PC-9 (cell line): ENCODE data around the gene S100A5. TPM values are rescaled to one million over a fixed set of nuclear protein-coding genes. Genes with fewer than 3 reads are reported as not detected.

ENCODE experiments used
- BruUV-seq: library from RNA; stranded (reverse); fragments of 400-500 nt; replicated peaks from 2 replicates; lab custom pipeline; 2021; lab: Mats Ljungman, UMichigan
- CTCF ChIA-PET: fragments of 300-600 bp; sonication (Branson Sonifier 250); formaldehyde crosslinking; loops from one replicate; lab custom pipeline; 2022; ENCODE audit warnings: antibody characterized with exemption; lab: Charles Lee
- POLR2A ChIA-PET: fragments of 300-600 bp; sonication (Branson Sonifier 250); formaldehyde crosslinking; loops from one replicate; lab custom pipeline; 2022; ENCODE audit warnings: antibody characterized with exemption; ENCODE audit not compliant: unreplicated experiment; lab: Charles Lee
- DNase-seq, 2 experiments: peaks; one replicate each; pipeline versions ENCODE4 v3.0.0 to v3.0.0-alpha.2; 2015 to 2022; ENCODE audit warnings: mixed read lengths in 1 of 2
- H2AFZ ChIP-seq: fragments of 200-600 bp; sonication (generic); 2 replicates; pipeline ENCODE4 v1.8.1; 2017; ENCODE audit warnings: antibody characterized with exemption
- H3F3A ChIP-seq: fragments of 200-600 bp; sonication (generic); 2 replicates; pipeline ENCODE4 v1.8.1; 2017; ENCODE audit warnings: antibody characterized with exemption, mild to moderate bottlenecking, low read depth; ENCODE audit not compliant: insufficient read depth
- H3K27ac ChIP-seq: fragments of 200-600 bp; sonication (generic); 2 replicates; pipeline ENCODE4 v1.6.1; 2016; ENCODE audit warnings: mixed run types
- H3K27me3 ChIP-seq: fragments of 200-600 bp; sonication (generic); 2 replicates; pipeline ENCODE4 v1.6.1; 2016; ENCODE audit warnings: low read depth, mixed run types; ENCODE audit not compliant: insufficient read depth
- H3K36me3 ChIP-seq: fragments of 200-600 bp; sonication (generic); 2 replicates; pipeline ENCODE4 v1.6.1; 2016; ENCODE audit warnings: low read depth, mixed run types
- H3K4me1 ChIP-seq: fragments of 200-600 bp; sonication (generic); replicated peaks from 2 replicates; pipeline ENCODE4 v1.6.1; 2016; ENCODE audit warnings: mixed run types; ENCODE audit not compliant: insufficient read depth
- H3K4me2 ChIP-seq: fragments of 200-600 bp; sonication (generic); 2 replicates; pipeline ENCODE4 v1.6.1; 2017; ENCODE audit warnings: mixed run types
- H3K4me3 ChIP-seq: fragments of 200-600 bp; sonication (generic); 2 replicates; pipeline ENCODE4 v1.6.1; 2016; ENCODE audit warnings: mixed run types
- H3K79me2 ChIP-seq: fragments of 200-600 bp; sonication (generic); 2 replicates; pipeline ENCODE4 v1.6.1; 2017; ENCODE audit warnings: low read depth, mixed run types
- H3K9me2 ChIP-seq: fragments of 200-600 bp; sonication (generic); 2 replicates; pipeline ENCODE4 v1.8.1; 2017; ENCODE audit warnings: mild to moderate bottlenecking; ENCODE audit not compliant: insufficient read depth
- H3K9me3 ChIP-seq: fragments of 200-600 bp; sonication (generic); 2 replicates; pipeline ENCODE4 v1.8.1; 2016; ENCODE audit warnings: low read depth; ENCODE audit not compliant: insufficient read depth
- H4K20me1 ChIP-seq: fragments of 200-600 bp; sonication (generic); 2 replicates; pipeline ENCODE4 v1.8.1; 2017; ENCODE audit not compliant: insufficient read depth
- EZH2 ChIP-seq: fragments of 200-600 bp; sonication (generic); IDR thresholded peaks from 2 replicates; pipeline ENCODE4 v1.8.0; 2017; ENCODE audit warnings: antibody characterized with exemption, low read depth
- intact Hi-C: fragments of 100-400 bp; cut with micrococcal nuclease; formaldehyde crosslinking; loops from one replicate; pipeline ENCODE4 v1.10.0; 2022; ENCODE audit not compliant: unreplicated experiment
- total RNA-seq: library from RNA; stranded (reverse); gene quantifications from 2 replicates; pipeline ENCODE4 v1.2.3, GENCODE V29; 2021
- TF ChIP-seq, protein P1 (sequence below): fragments of 200-600 bp; sonication (generic); conservative IDR thresholded peaks from 2 replicates; pipeline ENCODE4 v1.6.1; 2017; ENCODE audit warnings: mixed run types, antibody characterized with exemption, mild to moderate bottlenecking, moderate library complexity

The S100A5 gene
- total RNA-seq, 1 experiment from 2014 or later = 11.1 TPM

DNA sequence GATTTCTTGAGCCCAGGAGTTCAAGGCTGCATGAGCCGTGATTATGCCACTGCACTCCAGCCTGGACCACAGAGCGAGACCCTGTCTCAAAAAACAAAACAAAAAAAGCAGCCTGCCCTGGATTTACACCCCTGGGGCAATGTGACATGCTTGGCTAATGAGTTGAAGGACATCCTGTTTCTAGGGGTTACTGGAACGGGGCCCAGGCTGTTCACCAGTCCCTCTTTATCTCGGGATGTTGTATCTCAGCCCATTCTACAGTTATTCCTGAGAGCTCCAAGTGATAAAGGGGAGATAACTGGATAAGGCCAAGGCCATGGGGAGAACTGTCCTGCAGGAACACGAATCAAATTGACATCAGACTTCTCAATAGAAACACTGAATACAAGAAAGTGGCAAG lies 46.6 kb upstream of the S100A5 start:
- H3K27me3 ChIP-seq = no peaks in the 10 kb centered on the region
- TF ChIP-seq EZH2 = no peak
- no peak overlapping the region for H3K4me2 ChIP-seq
- DNase-seq = no peak
- no peaks in the 10 kb centered on the region for H3K9me2 ChIP-seq
- H3K36me3 ChIP-seq = no peaks in the 10 kb centered on the region
- H3K9me3 ChIP-seq = no peaks in the 10 kb centered on the region
- H3K79me2 ChIP-seq = no peaks in the 10 kb centered on the region
- H4K20me1 ChIP-seq = no peaks in the 10 kb centered on the region
- BruUV-seq = no TSS peak
- intact Hi-C loops = no loop called here
- H2AFZ ChIP-seq = no peak overlapping the region
- peaks cover 17% of the 10 kb centered on the region for H3K4me1 ChIP-seq
- no peaks in the 10 kb centered on the region; the same call in 1 of the 2 replicates for H3F3A ChIP-seq
- H3K27ac ChIP-seq = no peak overlapping the region
- no peak overlapping the region for H3K4me3 ChIP-seq
- CTCF ChIA-PET = no interaction called here
- POLR2A ChIA-PET = interaction anchor here (0.7 kb wide), 1 partner anchor 146 kb away, joined by 3 read pairs; no protein-coding TSS in a partner anchor

DNA sequence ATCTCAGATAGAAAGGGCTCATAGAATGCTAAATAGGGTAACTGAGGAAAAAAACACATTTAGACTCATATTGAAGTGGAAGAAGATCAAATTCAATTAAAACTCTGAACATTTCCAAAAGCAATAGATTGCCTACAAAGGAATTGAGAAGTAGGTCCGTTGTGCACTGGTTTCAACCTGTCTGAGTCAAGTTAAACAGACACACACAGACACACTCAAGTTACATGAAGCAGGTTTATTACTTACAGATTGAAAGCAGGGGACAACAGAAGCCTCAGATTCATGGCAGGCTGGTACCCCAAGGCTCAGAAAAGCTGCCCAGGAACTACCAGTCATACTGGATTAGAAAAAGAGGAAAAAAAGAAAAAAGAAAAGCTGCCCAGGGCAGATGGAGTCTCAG lies 45.6 kb upstream of the S100A5 start:
- ChIA-PET CTCF (no interaction called here), POLR2A (interaction anchor here (0.7 kb wide), 2 partner anchors 41 to 155 kb away, joined by 14 to 34 read pairs; partner anchors contain the start of gene S100A4)
- Histone ChIP-seq H3K36me3 (no peaks in the 10 kb centered on the region), H2AFZ (no peak overlapping the region), H3K4me1 (peaks cover 17% of the 10 kb centered on the region), H3F3A (no peaks in the 10 kb centered on the region; the same call in 1 of the 2 replicates), H3K27ac (no peak overlapping the region), H3K4me3 (no peak overlapping the region), H3K9me3 (no peaks in the 10 kb centered on the region), H3K4me2 (no peak overlapping the region), H3K27me3 (no peaks in the 10 kb centered on the region), H3K79me2 (no peaks in the 10 kb centered on the region), H3K9me2 (no peaks in the 10 kb centered on the region), H4K20me1 (no peaks in the 10 kb centered on the region)
- intact Hi-C loops = no loop called here
- DNase-seq = no peak
- TF ChIP-seq EZH2 = no peak
- TF ChIP-seq, protein P1, sequence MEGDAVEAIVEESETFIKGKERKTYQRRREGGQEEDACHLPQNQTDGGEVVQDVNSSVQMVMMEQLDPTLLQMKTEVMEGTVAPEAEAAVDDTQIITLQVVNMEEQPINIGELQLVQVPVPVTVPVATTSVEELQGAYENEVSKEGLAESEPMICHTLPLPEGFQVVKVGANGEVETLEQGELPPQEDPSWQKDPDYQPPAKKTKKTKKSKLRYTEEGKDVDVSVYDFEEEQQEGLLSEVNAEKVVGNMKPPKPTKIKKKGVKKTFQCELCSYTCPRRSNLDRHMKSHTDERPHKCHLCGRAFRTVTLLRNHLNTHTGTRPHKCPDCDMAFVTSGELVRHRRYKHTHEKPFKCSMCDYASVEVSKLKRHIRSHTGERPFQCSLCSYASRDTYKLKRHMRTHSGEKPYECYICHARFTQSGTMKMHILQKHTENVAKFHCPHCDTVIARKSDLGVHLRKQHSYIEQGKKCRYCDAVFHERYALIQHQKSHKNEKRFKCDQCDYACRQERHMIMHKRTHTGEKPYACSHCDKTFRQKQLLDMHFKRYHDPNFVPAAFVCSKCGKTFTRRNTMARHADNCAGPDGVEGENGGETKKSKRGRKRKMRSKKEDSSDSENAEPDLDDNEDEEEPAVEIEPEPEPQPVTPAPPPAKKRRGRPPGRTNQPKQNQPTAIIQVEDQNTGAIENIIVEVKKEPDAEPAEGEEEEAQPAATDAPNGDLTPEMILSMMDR = no peak
- no TSS peak for BruUV-seq

DNA sequence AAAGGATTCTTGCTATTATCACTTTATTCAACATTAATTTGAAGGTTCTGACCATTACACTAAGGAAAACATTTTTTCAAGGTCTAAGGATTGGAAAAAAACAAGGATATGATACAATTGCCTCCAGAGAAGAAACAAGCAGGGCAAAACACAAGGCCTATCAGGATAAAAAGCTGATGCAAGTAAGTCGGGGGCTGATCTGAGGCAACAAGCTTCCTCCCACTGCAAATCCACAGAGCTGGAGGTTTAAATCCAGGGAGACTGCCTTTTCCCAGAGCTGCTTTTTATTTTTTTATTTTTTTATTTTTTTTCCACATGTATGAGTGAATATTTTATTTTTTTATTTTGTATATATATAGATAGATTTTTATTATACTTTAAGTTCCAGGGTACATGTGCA lies 44.3 kb upstream of the S100A5 start:
- no peaks in the 10 kb centered on the region for H3K79me2 ChIP-seq
- H2AFZ ChIP-seq = no peak overlapping the region
- H3K4me3 ChIP-seq = no peak overlapping the region
- H3F3A ChIP-seq = no peaks in the 10 kb centered on the region; the same call in 1 of the 2 replicates
- no peak for DNase-seq
- H3K9me2 ChIP-seq = no peaks in the 10 kb centered on the region
- no peaks in the 10 kb centered on the region for H3K9me3 ChIP-seq
- no peaks in the 10 kb centered on the region for H4K20me1 ChIP-seq
- no peak overlapping the region for H3K4me2 ChIP-seq
- ChIA-PET CTCF (interaction anchor here (0.5 to 0.9 kb wide), 2 partner anchors 42 to 66 kb away, joined by 3 to 4 read pairs; partner anchors contain the start of gene S100A13), POLR2A (interaction anchor here (0.7 kb wide), 1 partner anchor 521 kb away, joined by 5 read pairs; no protein-coding TSS in a partner anchor)
- no peaks in the 10 kb centered on the region for H3K27me3 ChIP-seq
- BruUV-seq = no TSS peak
- peaks cover 17% of the 10 kb centered on the region for H3K4me1 ChIP-seq
- H3K27ac ChIP-seq = no peak overlapping the region
- no peaks in the 10 kb centered on the region for H3K36me3 ChIP-seq
- TF ChIP-seq, protein P1 = no peak
- TF ChIP-seq EZH2 = no peak
- intact Hi-C loops = no loop called here
